HepG2 (cell line): ENCODE data around the gene CCDC88C. TPM values are rescaled to one million over a fixed set of nuclear protein-coding genes. Genes with fewer than 3 reads are reported as not detected.

Experiments used
- ATAC-seq: fragments of 200-7000 bp; cut with Tn5 transposase; 3 replicates; pipeline ENCODE4 v1.9.1; 2020; ENCODE audit warnings: mild to moderate bottlenecking, moderate library complexity
- BruUV-seq: library from RNA; stranded (reverse); fragments of 400-500 nt; replicated peaks from 2 replicates; lab custom pipeline; 2021; lab: Mats Ljungman, UMichigan
- CTCF ChIA-PET: fragments of 300-600 bp; formaldehyde crosslinking; extraction: SDS; loops from one replicate; lab custom pipeline; 2021; ENCODE audit warnings: low total read pairs, inconsistent platforms, low intra/inter-chr PET ratio; lab: Yijun Ruan, JAX
- POLR2A ChIA-PET: fragments of 350-600 bp; sonication (Branson Sonifier 250); formaldehyde crosslinking; loops from one replicate; lab custom pipeline; 2020; ENCODE audit warnings: antibody characterized with exemption, inconsistent platforms; lab: Yijun Ruan, JAX
- DNase-seq: peaks from one replicate; pipeline ENCODE4 v3.0.0-alpha.2; 2015; ENCODE audit warnings: low spot score
- FAIRE-seq: peaks from 3 replicates; lab custom pipeline; 2011; peaks lifted over from hg19 to GRCh38; lab: Jason Lieb, UNC
- H2AFZ ChIP-seq: one replicate; pipeline ENCODE4 v1.6.1; 2011; ENCODE audit warnings: low read length, inconsistent platforms
- H3K27ac ChIP-seq: fragments of 300-600 bp; 3 replicates; pipeline ENCODE4 v1.8.0; 2011; ENCODE audit warnings: mixed run types, mild to moderate bottlenecking, mixed read lengths, low read length, inconsistent platforms; ENCODE audit not compliant: insufficient read depth; ENCODE audit errors: extremely low read length
- H3K27me3 ChIP-seq, 2 experiments: fragments of 200-600 bp in 1 of 2; 2 replicates in 1 of 2; 3 replicates in 1 of 2; pipeline versions ENCODE4 v1.6.0 to v1.8.0; 2011; ENCODE audit warnings: low read length in 2 of 2, mild to moderate bottlenecking in 2 of 2, moderate library complexity in 2 of 2, inconsistent platforms in 1 of 2; ENCODE audit not compliant: insufficient read depth in 2 of 2, control insufficient read depth in 1 of 2
- H3K36me3 ChIP-seq, 2 experiments: fragments of 200-600 bp in 1 of 2; replicated peaks in 1 of 2; 2 replicates in 1 of 2; 3 replicates in 1 of 2; pipeline versions ENCODE4 v1.5.1 to v1.8.0; 2011; ENCODE audit warnings: low read length in 2 of 2, inconsistent platforms in 1 of 2; ENCODE audit not compliant: insufficient read depth in 2 of 2, control insufficient read depth in 1 of 2
- H3K4me1 ChIP-seq: 2 replicates; pipeline ENCODE4 v1.5.1; 2012; ENCODE audit warnings: low read length, inconsistent platforms; ENCODE audit not compliant: insufficient read depth
- H3K4me2 ChIP-seq: 2 replicates; pipeline ENCODE4 v1.6.0; 2011; ENCODE audit warnings: low read depth, low read length, inconsistent platforms
- H3K4me3 ChIP-seq, 3 experiments: fragments of 200-600 bp in 1 of 3; sonication (generic), shearing (Covaris generic) in 1 of 3; replicated peaks in 1 of 3; 2 replicates each; pipeline ENCODE4 v1.5.1; 2011 to 2016; ENCODE audit warnings: low read length in 3 of 3, inconsistent platforms in 2 of 3, low read depth in 2 of 3, mild to moderate bottlenecking in 2 of 3, control low read depth in 1 of 3, mixed read lengths in 1 of 3; ENCODE audit not compliant: insufficient read depth in 1 of 3
- H3K79me2 ChIP-seq: one replicate; pipeline ENCODE4 v1.6.1; 2011; ENCODE audit warnings: low read length, inconsistent platforms; ENCODE audit not compliant: insufficient read depth
- H3K9ac ChIP-seq: 2 replicates; pipeline ENCODE4 v1.6.0; 2011; ENCODE audit warnings: mild to moderate bottlenecking, low read depth, low read length, inconsistent platforms; ENCODE audit not compliant: insufficient read depth
- H3K9me3 ChIP-seq: 2 replicates; pipeline ENCODE4 v1.5.1; 2012; ENCODE audit warnings: mild to moderate bottlenecking, low read length
- H4K20me1 ChIP-seq: 2 replicates; pipeline ENCODE4 v1.6.0; 2011; ENCODE audit warnings: inconsistent platforms, mild to moderate bottlenecking, low read length, moderate library complexity; ENCODE audit not compliant: insufficient read depth
- ARNT ChIP-seq: fragments of 450-650 bp; IDR thresholded peaks from 2 replicates; pipeline ENCODE4 v1.6.1; 2017
- CBX1 ChIP-seq: IDR thresholded peaks from one replicate; pipeline ENCODE4 v1.6.1; 2016; ENCODE audit warnings: antibody characterized with exemption, low read depth
- E2F1 ChIP-seq: sonication (generic); formaldehyde crosslinking; IDR thresholded peaks from 2 replicates; pipeline ENCODE4 v1.5.0; 2020; ENCODE audit warnings: missing genetic modification reagents
- FOXM1 ChIP-seq: sonication (generic); formaldehyde crosslinking; IDR thresholded peaks from 2 replicates; pipeline ENCODE4 v1.5.0; 2020; ENCODE audit warnings: missing genetic modification reagents
- HCFC1 ChIP-seq: fragments of 150-350 bp; IDR thresholded peaks from 2 replicates; pipeline ENCODE4 v1.6.1; 2014; ENCODE audit warnings: low read depth, low read length
- NFAT5 ChIP-seq: sonication (generic); formaldehyde crosslinking; IDR thresholded peaks from 2 replicates; pipeline ENCODE4 v1.4.0; 2020; ENCODE audit warnings: missing genetic modification reagents
- PAXIP1 ChIP-seq: sonication (generic); formaldehyde crosslinking; conservative IDR thresholded peaks from 2 replicates; pipeline ENCODE4 v1.4.0; 2020; ENCODE audit warnings: mild to moderate bottlenecking, missing genetic modification reagents, moderate library complexity
- SMARCC2 ChIP-seq: fragments of 450-650 bp; IDR thresholded peaks from 2 replicates; pipeline ENCODE4 v1.6.1; 2017; ENCODE audit warnings: antibody characterized with exemption, mild to moderate bottlenecking
- TBP ChIP-seq: sonication (generic); formaldehyde crosslinking; IDR thresholded peaks from 2 replicates; pipeline ENCODE4 v1.5.0; 2020; ENCODE audit warnings: missing genetic modification reagents
- YEATS4 ChIP-seq: sonication (generic); formaldehyde crosslinking; IDR thresholded peaks from 2 replicates; pipeline ENCODE4 v1.4.0; 2020; ENCODE audit warnings: missing genetic modification reagents, borderline replicate concordance
- ZNF30 ChIP-seq: sonication (generic); formaldehyde crosslinking; IDR thresholded peaks from 2 replicates; pipeline ENCODE4 v1.5.0; 2020; ENCODE audit warnings: mild to moderate bottlenecking, missing genetic modification reagents
- ZNF326 ChIP-seq: sonication (generic); formaldehyde crosslinking; IDR thresholded peaks from 2 replicates; pipeline ENCODE4 v1.4.0; 2020; ENCODE audit warnings: missing genetic modification reagents, borderline replicate concordance
- ZNF441 ChIP-seq: sonication (generic); formaldehyde crosslinking; IDR thresholded peaks from 2 replicates; pipeline ENCODE4 v1.7.0; 2021; ENCODE audit warnings: missing genetic modification reagents, borderline replicate concordance
- ZNF546 ChIP-seq: sonication (generic); formaldehyde crosslinking; conservative IDR thresholded peaks from 2 replicates; pipeline ENCODE4 v1.8.1; 2023; ENCODE audit warnings: mild to moderate bottlenecking, missing genetic modification reagents
- ZNF747 ChIP-seq: sonication (generic); formaldehyde crosslinking; IDR thresholded peaks from 2 replicates; pipeline ENCODE4 v1.8.1; 2023; ENCODE audit warnings: missing genetic modification reagents, mild to moderate bottlenecking, borderline replicate concordance
- ZSCAN20 ChIP-seq: sonication (generic); formaldehyde crosslinking; IDR thresholded peaks from 2 replicates; pipeline ENCODE4 v1.4.0; 2020; ENCODE audit warnings: missing genetic modification reagents, mild to moderate bottlenecking, borderline replicate concordance
- WGBS: methylation state at CpG from one replicate; pipeline ENCODE4 v1.1.6; 2017; ENCODE audit warnings: low lambda C conversion rate; 5-methylcytosine and 5-hydroxymethylcytosine counted together
- in situ Hi-C: cut with HindIII; loops from 2 replicates; pipeline ENCODE4 v1.10.0; 2017; ENCODE audit warnings: low pct_unique_long_range_greater_than_20kb; ENCODE audit not compliant: extremely low pct_ligation_motif_present
- intact Hi-C: fragments of 100-400 bp; cut with micrococcal nuclease; formaldehyde crosslinking; loops from one replicate; pipeline ENCODE4 v1.10.0; 2022; ENCODE audit not compliant: unreplicated experiment
- polyA plus RNA-seq, 8 experiments: library from polyadenylated mRNA; depleted of rRNA in 3 of 8; stranded (reverse) in 7 of 8; unstranded in 1 of 8; fragments of >200 nt; fragmentation: Illumina TruSeq in 4 of 8; extraction: Trizol in 4 of 8; gene quantifications; 2 replicates each; pipeline versions ENCODE4 v1.2.1 to v1.2.3, GENCODE V29; 2011 to 2016; ENCODE audit warnings: low read depth in 4 of 8, missing spikeins in 1 of 8, mixed read lengths in 1 of 8; ENCODE audit not compliant: insufficient read depth in 1 of 8
- total RNA-seq, 5 experiments: library from RNA; depleted of rRNA; stranded (reverse); fragments of >200 nt; fragmentation: Illumina TruSeq; extraction: Trizol; gene quantifications; 2 replicates each; pipeline ENCODE4 v1.2.3, GENCODE V29; 2016; ENCODE audit warnings: low read depth in 1 of 5

CCDC88C gene
- total and polyA plus RNA-seq, 2 of the 13 experiments (the other 11 are each of a cell fraction or from before 2014, with no cell fraction given): 3.6 to 11.7 TPM

GRCh38 chr14:91405241-91405721, 12.3 kb downstream of the CCDC88C start:
- H3K9ac ChIP-seq: no peak overlapping the region
- FAIRE-seq (no peak), ATAC-seq (no peak), DNase-seq (no peak)
- intact Hi-C loops: no loop called here
- H4K20me1 ChIP-seq: no peaks in the 10 kb centered on the region; the same call in 1 of the 2 replicates
- H2AFZ ChIP-seq: no peak overlapping the region
- no TSS peak for BruUV-seq
- H3K27ac ChIP-seq: no peak overlapping the region
- WGBS: 98% methylated on average over 14 of the region's 14 CpGs
- CTCF ChIA-PET: no interaction called here
- peaks cover 5 to 8% of the 10 kb centered on the region in 2 experiments; a peak in 3 of 5 replicates for H3K36me3 ChIP-seq
- in situ Hi-C loops: no loop called here
- H3K27me3 ChIP-seq: no peaks in the 10 kb centered on the region; a peak in 1 of 5 replicates
- POLR2A ChIA-PET: interaction anchor here (1.2 kb wide), 1 partner anchor 13 kb away, joined by 3 read pairs; the partner anchor contains the start of gene CCDC88C
- no peaks in the 10 kb centered on the region for H3K9me3 ChIP-seq
- peaks cover 39% of the 10 kb centered on the region for H3K79me2 ChIP-seq
- no peak overlapping the region for H3K4me2 ChIP-seq
- no peak overlapping the region for H3K4me3 ChIP-seq
- peaks cover 7% of the 10 kb centered on the region for H3K4me1 ChIP-seq
- TF ChIP-seq YEATS4 (CRISPR knock-in tag) (no peak), ZNF747 (no peak), PAXIP1 (CRISPR knock-in tag) (no peak), TBP (CRISPR knock-in tag) (no peak), ZNF441 (CRISPR knock-in tag) (no peak), HCFC1 (no peak), ZSCAN20 (no peak), ARNT (no peak), NFAT5 (no peak), ZNF546 (CRISPR knock-in tag) (no peak), ZNF326 (CRISPR knock-in tag) (no peak), CBX1 (no peak), FOXM1 (CRISPR knock-in tag) (no peak), ZNF30 (CRISPR knock-in tag) (no peak), SMARCC2 (no peak), E2F1 (CRISPR knock-in tag) (no peak)
